SK-N-SH treated with all-trans-retinoic acid at 6 μM for 48 hours (cell line): ENCODE results near the gene OPA3.

ENCODE experiments used
- ATAC-seq: fragments of 200-7000 bp; cut with Tn5 transposase; 3 replicates; pipeline ENCODE4 v1.9.1; 2020; ENCODE audit warnings: mild to moderate bottlenecking, moderate library complexity
- CSDC2 ChIP-seq: fragments of 250-450 bp; sonication (Bioruptor Pico); IDR thresholded peaks from 2 replicates; pipeline ENCODE4 v1.5.0; 2020; ENCODE audit warnings: mild to moderate bottlenecking, moderate library complexity
- CSRNP3 ChIP-seq: fragments of 250-450 bp; sonication (Bioruptor Pico); IDR thresholded peaks from 2 replicates; pipeline ENCODE4 v1.5.1; 2021; ENCODE audit warnings: mild to moderate bottlenecking, moderate library complexity
- ESRRG ChIP-seq: fragments of 250-450 bp; sonication (Bioruptor Pico); IDR thresholded peaks from 2 replicates; pipeline ENCODE4 v1.6.1; 2021; ENCODE audit warnings: mild to moderate bottlenecking
- GLIS3 ChIP-seq: fragments of 250-450 bp; sonication (Bioruptor Pico); IDR thresholded peaks from 2 replicates; pipeline ENCODE4 v1.5.0; 2020; ENCODE audit warnings: mild to moderate bottlenecking, moderate library complexity
- ISL1 ChIP-seq: fragments of 250-450 bp; sonication (Bioruptor Pico); IDR thresholded peaks from 2 replicates; pipeline ENCODE4 v2.1.2; 2022; ENCODE audit warnings: mild to moderate bottlenecking, moderate library complexity
- OSR1 ChIP-seq: fragments of 250-450 bp; sonication (Bioruptor Pico); IDR thresholded peaks from 2 replicates; pipeline ENCODE4 v1.8.0; 2022; ENCODE audit warnings: moderate library complexity, mild to moderate bottlenecking, inconsistent platforms
- PPARA ChIP-seq: fragments of 250-450 bp; sonication (Bioruptor Pico); IDR thresholded peaks from 2 replicates; pipeline ENCODE4 v1.5.0; 2020; ENCODE audit warnings: mild to moderate bottlenecking, borderline replicate concordance
- RARB ChIP-seq: fragments of 250-450 bp; sonication (Bioruptor Pico); IDR thresholded peaks from 2 replicates; pipeline ENCODE4 v1.8.0; 2021; ENCODE audit warnings: mild to moderate bottlenecking, moderate library complexity
- SNAI2 ChIP-seq: fragments of 250-450 bp; sonication (Bioruptor Pico); IDR thresholded peaks from 2 replicates; pipeline ENCODE4 v1.5.0; 2020; ENCODE audit warnings: mild to moderate bottlenecking, moderate library complexity
- TCF4 ChIP-seq: fragments of 250-450 bp; sonication (Bioruptor Pico); IDR thresholded peaks from 2 replicates; pipeline ENCODE4 v1.8.0; 2021; ENCODE audit warnings: mild to moderate bottlenecking, moderate library complexity, borderline replicate concordance
- TOX ChIP-seq: fragments of 250-450 bp; sonication (Bioruptor Pico); IDR thresholded peaks from 2 replicates; pipeline ENCODE4 v1.8.0; 2021; ENCODE audit warnings: mild to moderate bottlenecking, moderate library complexity, borderline replicate concordance
- TSHZ2 ChIP-seq: fragments of 250-450 bp; sonication (Bioruptor Pico); IDR thresholded peaks from 2 replicates; pipeline ENCODE4 v1.5.0; 2020; ENCODE audit warnings: mild to moderate bottlenecking, moderate library complexity
- ZC3H10 ChIP-seq: fragments of 250-450 bp; sonication (Bioruptor Pico); IDR thresholded peaks from 2 replicates; pipeline ENCODE4 v1.5.1; 2021; ENCODE audit warnings: mild to moderate bottlenecking, moderate library complexity
- ZFP3 ChIP-seq: fragments of 250-450 bp; sonication (Bioruptor Pico); IDR thresholded peaks from 2 replicates; pipeline ENCODE4 v1.5.0; 2020; ENCODE audit warnings: mild to moderate bottlenecking, moderate library complexity
- ZFP30 ChIP-seq: fragments of 450-650 bp; formaldehyde crosslinking; IDR thresholded peaks from 2 replicates; pipeline ENCODE4 v1.5.0; 2022; ENCODE audit warnings: mild to moderate bottlenecking, moderate library complexity
- ZNF565 ChIP-seq: fragments of 450-650 bp; formaldehyde crosslinking; conservative IDR thresholded peaks from 2 replicates; pipeline ENCODE4 v1.5.0; 2020; ENCODE audit warnings: low read depth, mild to moderate bottlenecking, moderate library complexity
- ZNF70 ChIP-seq: fragments of 450-650 bp; formaldehyde crosslinking; IDR thresholded peaks from 2 replicates; pipeline ENCODE4 v1.5.0; 2020; ENCODE audit warnings: mild to moderate bottlenecking, moderate library complexity
- ZNF8 ChIP-seq: fragments of 450-650 bp; formaldehyde crosslinking; IDR thresholded peaks from 2 replicates; pipeline ENCODE4 v1.5.0; 2020; ENCODE audit warnings: mild to moderate bottlenecking, moderate library complexity
- TF ChIP-seq, protein P1 (sequence below): fragments of 250-450 bp; sonication (Bioruptor Pico); IDR thresholded peaks from 2 replicates; pipeline ENCODE4 v1.8.0; 2020; ENCODE audit warnings: mild to moderate bottlenecking, moderate library complexity, borderline replicate concordance
- TF ChIP-seq, protein P2 (sequence below): fragments of 250-450 bp; sonication (Bioruptor Pico); IDR thresholded peaks from 2 replicates; pipeline ENCODE4 v1.5.1; 2020; ENCODE audit warnings: low read depth, mild to moderate bottlenecking, moderate library complexity

OPA3 gene

GRCh38 chr19:45506246-45506988, 78.2 kb downstream of the OPA3 start:
- TF ChIP-seq ZNF70 (CRISPR knock-in tag), result no peak
- peak; percentile 28; the same call in 1 of the 2 replicates for TF ChIP-seq CSDC2 (CRISPR knock-in tag)
- TF ChIP-seq, protein P1, sequence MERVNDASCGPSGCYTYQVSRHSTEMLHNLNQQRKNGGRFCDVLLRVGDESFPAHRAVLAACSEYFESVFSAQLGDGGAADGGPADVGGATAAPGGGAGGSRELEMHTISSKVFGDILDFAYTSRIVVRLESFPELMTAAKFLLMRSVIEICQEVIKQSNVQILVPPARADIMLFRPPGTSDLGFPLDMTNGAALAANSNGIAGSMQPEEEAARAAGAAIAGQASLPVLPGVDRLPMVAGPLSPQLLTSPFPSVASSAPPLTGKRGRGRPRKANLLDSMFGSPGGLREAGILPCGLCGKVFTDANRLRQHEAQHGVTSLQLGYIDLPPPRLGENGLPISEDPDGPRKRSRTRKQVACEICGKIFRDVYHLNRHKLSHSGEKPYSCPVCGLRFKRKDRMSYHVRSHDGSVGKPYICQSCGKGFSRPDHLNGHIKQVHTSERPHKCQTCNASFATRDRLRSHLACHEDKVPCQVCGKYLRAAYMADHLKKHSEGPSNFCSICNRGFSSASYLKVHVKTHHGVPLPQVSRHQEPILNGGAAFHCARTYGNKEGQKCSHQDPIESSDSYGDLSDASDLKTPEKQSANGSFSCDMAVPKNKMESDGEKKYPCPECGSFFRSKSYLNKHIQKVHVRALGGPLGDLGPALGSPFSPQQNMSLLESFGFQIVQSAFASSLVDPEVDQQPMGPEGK (CRISPR knock-in tag), result peak; percentile 67; the same call in 1 of the 2 replicates
- ATAC-seq, result peak; percentile 77

DNA sequence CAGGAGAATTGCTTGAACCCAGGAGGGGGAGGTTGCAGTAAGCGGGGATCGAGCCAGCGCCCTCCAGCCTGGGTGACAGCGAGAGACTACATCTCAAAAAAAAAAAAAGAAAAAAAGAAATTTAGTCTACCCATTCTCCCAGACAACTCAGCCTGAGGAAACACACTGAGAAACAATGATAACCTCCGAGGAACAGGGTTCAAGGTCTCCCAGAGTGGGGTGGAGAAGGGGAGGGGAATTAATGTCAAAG, 78.7 kb downstream of the OPA3 start:
- TF ChIP-seq TCF4 (CRISPR knock-in tag), result no peak
- TF ChIP-seq CSDC2 (CRISPR knock-in tag), result no peak
- TF ChIP-seq TOX (CRISPR knock-in tag), result no peak
- no peak for TF ChIP-seq ZFP30 (CRISPR knock-in tag)
- no peak for TF ChIP-seq SNAI2 (CRISPR knock-in tag)
- TF ChIP-seq ZC3H10 (CRISPR knock-in tag), result no peak
- TF ChIP-seq ZNF70 (CRISPR knock-in tag), result no peak
- TF ChIP-seq ESRRG (CRISPR knock-in tag), result no peak
- TF ChIP-seq RARB (CRISPR knock-in tag), result no peak
- no peak for TF ChIP-seq ZNF8 (CRISPR knock-in tag)
- TF ChIP-seq ZFP3 (CRISPR knock-in tag), result no peak
- no peak for TF ChIP-seq GLIS3
- no peak for TF ChIP-seq ZNF565 (CRISPR knock-in tag)
- no peak for TF ChIP-seq OSR1
- TF ChIP-seq ISL1, result no peak
- TF ChIP-seq, protein P1 (CRISPR knock-in tag), result no peak
- no peak for ATAC-seq

- TF ChIP-seq CSDC2 (CRISPR knock-in tag) (no peak), RARB (CRISPR knock-in tag) (no peak), PPARA (CRISPR knock-in tag) (no peak), CSRNP3 (CRISPR knock-in tag) (no peak), ZNF565 (CRISPR knock-in tag) (no peak), TCF4 (CRISPR knock-in tag) (no peak), ZNF8 (CRISPR knock-in tag) (no peak), TSHZ2 (CRISPR knock-in tag) (no peak), OSR1 (no peak), ZNF70 (CRISPR knock-in tag) (no peak)
- TF ChIP-seq, protein P1 (CRISPR knock-in tag), result no peak
- TF ChIP-seq, protein P2, sequence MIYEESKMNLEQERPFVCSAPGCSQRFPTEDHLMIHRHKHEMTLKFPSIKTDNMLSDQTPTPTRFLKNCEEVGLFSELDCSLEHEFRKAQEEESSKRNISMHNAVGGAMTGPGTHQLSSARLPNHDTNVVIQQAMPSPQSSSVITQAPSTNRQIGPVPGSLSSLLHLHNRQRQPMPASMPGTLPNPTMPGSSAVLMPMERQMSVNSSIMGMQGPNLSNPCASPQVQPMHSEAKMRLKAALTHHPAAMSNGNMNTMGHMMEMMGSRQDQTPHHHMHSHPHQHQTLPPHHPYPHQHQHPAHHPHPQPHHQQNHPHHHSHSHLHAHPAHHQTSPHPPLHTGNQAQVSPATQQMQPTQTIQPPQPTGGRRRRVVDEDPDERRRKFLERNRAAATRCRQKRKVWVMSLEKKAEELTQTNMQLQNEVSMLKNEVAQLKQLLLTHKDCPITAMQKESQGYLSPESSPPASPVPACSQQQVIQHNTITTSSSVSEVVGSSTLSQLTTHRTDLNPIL, result no peak
- ATAC-seq, result no peak
Measured at GRCh38 chr19:45505151-45505995, 79.2 kb downstream of the OPA3 start.
